ENCODE data around the gene BABAM1. TPM values are rescaled to one million over a fixed set of nuclear protein-coding genes. Genes with fewer than 3 reads are reported as not detected.

BABAM1 gene
- total and polyA plus RNA-seq, 10 of the 15 experiments (the other 5 are each of a cell fraction or from before 2014, with no cell fraction given), result 11.9 to 154 (median 103) TPM

DNA sequence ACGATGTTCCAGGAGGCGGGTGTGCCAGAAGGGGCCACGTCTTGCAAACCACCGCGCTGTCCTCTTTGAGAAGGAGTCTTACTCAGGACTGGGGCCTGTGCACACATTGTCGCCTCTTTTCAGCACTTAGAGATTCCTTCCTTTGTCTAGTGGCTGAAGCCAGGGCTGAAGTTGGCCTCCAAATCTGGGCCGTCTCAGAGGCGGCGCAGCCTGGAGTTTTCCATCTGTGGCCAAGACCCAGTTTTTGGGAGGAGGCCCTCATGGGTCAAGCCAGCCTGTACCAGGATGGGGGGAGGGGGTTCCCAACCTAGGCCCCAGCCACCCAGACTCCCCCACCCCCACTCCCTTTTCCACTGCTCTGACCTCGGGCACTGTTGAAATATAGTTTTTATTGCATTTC, 55.6 kb downstream of the BABAM1 start:
- FAIRE-seq (no peak), DNase-seq (ENCODE audit: low read depth, low spot score) (no peak), ATAC-seq (no peak)
- BruUV-seq (replicated peaks), result no TSS peak
- no peak overlapping the region for H2AFZ ChIP-seq (ENCODE audit: control insufficient read depth, low read depth, low read length)
- 87% methylated on average over 10 of the region's 10 CpGs for WGBS (ENCODE audit: insufficient coverage, insufficient replicate concordance, low lambda C conversion rate, missing lambda C conversion rate)
- H3K27ac ChIP-seq (ENCODE audit: control insufficient read depth, insufficient read depth), result no peak overlapping the region
- ChIA-PET POLR2A (no interaction called here), CTCF (interaction anchor here (0.6 kb wide), 1 partner anchor 473 kb away, joined by 3 read pairs; no protein-coding TSS in a partner anchor), SMC1A (ENCODE audit: uncharacterized antibody, unreplicated experiment) (no interaction called here), RAD21 (ENCODE audit: unreplicated experiment) (no interaction called here)
- no peaks in the 10 kb centered on the region for H3K27me3 ChIP-seq (replicated peaks in 1 of 2; ENCODE audit: control insufficient read depth in 2 of 2, insufficient read depth in 2 of 2, low read length in 1 of 2)
- no peaks in the 10 kb centered on the region for H4K20me1 ChIP-seq (ENCODE audit: control insufficient read depth, insufficient read depth)
- TF ChIP-seq RFX5 (IDR thresholded peaks at IDR 0.05; ENCODE audit: low read depth, low read length) (no peak), ZNF384 (IDR thresholded peaks at IDR 0.05; ENCODE audit: borderline replicate concordance, low read depth, low read length) (no peak), IKZF1 (conservative IDR thresholded peaks at IDR 0.05) (no peak), KLF5 (IDR thresholded peaks at IDR 0.05; ENCODE audit: partially characterized antibody) (no peak), POLR2AphosphoS5 (IDR thresholded peaks at IDR 0.05; ENCODE audit: low read length) (no peak), JUND (IDR thresholded peaks at IDR 0.05; ENCODE audit: low read depth, low read length) (no peak), ETV6 (conservative IDR thresholded peaks at IDR 0.05 in 1 of 2, IDR thresholded peaks at IDR 0.05 in 1 of 2; ENCODE audit: borderline replicate concordance in 1 of 2, low read depth in 1 of 2) (no peak), NR2C2 (IDR thresholded peaks at IDR 0.05; ENCODE audit: borderline replicate concordance, control insufficient read depth, insufficient read length, low read depth) (no peak), RUNX3 (IDR thresholded peaks at IDR 0.05; ENCODE audit: low read length) (no peak), TCF3 (IDR thresholded peaks at IDR 0.05; ENCODE audit: borderline replicate concordance, insufficient read depth, low read depth, low read length) (no peak), TARDBP (IDR thresholded peaks at IDR 0.05; ENCODE audit: borderline replicate concordance) (no peak), PAX5 (IDR thresholded peaks at IDR 0.05; ENCODE audit: borderline replicate concordance, low read depth, low read length) (no peak)
- TF ChIP-seq, protein P1, sequence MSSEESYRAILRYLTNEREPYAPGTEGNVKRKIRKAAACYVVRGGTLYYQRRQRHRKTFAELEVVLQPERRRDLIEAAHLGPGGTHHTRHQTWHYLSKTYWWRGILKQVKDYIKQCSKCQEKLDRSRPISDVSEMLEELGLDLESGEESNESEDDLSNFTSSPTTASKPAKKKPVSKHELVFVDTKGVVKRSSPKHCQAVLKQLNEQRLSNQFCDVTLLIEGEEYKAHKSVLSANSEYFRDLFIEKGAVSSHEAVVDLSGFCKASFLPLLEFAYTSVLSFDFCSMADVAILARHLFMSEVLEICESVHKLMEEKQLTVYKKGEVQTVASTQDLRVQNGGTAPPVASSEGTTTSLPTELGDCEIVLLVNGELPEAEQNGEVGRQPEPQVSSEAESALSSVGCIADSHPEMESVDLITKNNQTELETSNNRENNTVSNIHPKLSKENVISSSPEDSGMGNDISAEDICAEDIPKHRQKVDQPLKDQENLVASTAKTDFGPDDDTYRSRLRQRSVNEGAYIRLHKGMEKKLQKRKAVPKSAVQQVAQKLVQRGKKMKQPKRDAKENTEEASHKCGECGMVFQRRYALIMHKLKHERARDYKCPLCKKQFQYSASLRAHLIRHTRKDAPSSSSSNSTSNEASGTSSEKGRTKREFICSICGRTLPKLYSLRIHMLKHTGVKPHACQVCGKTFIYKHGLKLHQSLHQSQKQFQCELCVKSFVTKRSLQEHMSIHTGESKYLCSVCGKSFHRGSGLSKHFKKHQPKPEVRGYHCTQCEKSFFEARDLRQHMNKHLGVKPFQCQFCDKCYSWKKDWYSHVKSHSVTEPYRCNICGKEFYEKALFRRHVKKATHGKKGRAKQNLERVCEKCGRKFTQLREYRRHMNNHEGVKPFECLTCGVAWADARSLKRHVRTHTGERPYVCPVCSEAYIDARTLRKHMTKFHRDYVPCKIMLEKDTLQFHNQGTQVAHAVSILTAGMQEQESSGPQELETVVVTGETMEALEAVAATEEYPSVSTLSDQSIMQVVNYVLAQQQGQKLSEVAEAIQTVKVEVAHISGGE (CRISPR knock-in tag; IDR thresholded peaks at IDR 0.05), result no peak
- in situ Hi-C loops (cut with MboI), result no loop called here
- no peaks in the 10 kb centered on the region for H3K4me1 ChIP-seq (ENCODE audit: control insufficient read depth, insufficient read depth, low read length)
- no peak overlapping the region for H3K9ac ChIP-seq (ENCODE audit: control insufficient read depth, insufficient read depth, low read length)
- H3K36me3 ChIP-seq (ENCODE audit: control insufficient read depth in 2 of 2, insufficient read depth in 2 of 2, low read length in 1 of 2), result peaks cover 5 to 12% of the 10 kb centered on the region in 2 experiments; a peak in 3 of 4 replicates
- H3K9me3 ChIP-seq (replicated peaks; ENCODE audit: control insufficient read depth, insufficient read depth, low read length), result no peaks in the 10 kb centered on the region
- H3K4me2 ChIP-seq (ENCODE audit: control insufficient read depth, insufficient read depth), result no peak overlapping the region
- intact Hi-C loops (cut with micrococcal nuclease; ENCODE audit: unreplicated experiment), result no loop called here
- no peaks in the 10 kb centered on the region for H3K79me2 ChIP-seq (ENCODE audit: control insufficient read depth, insufficient read depth, low read length)
- no peak overlapping the region for H3K4me3 ChIP-seq

Data from GM12878 (cell line).